CD4-positive, alpha-beta T cell treated with Interleukin-4 for 1 hour (primary cell): Measurements from ENCODE around the gene MAN1C1.

Source experiments
- DNase-seq, 2 donors: peaks; one replicate each; pipeline ENCODE4 v3.0.0-alpha.2; 2020 to 2022

The MAN1C1 gene

DNA sequence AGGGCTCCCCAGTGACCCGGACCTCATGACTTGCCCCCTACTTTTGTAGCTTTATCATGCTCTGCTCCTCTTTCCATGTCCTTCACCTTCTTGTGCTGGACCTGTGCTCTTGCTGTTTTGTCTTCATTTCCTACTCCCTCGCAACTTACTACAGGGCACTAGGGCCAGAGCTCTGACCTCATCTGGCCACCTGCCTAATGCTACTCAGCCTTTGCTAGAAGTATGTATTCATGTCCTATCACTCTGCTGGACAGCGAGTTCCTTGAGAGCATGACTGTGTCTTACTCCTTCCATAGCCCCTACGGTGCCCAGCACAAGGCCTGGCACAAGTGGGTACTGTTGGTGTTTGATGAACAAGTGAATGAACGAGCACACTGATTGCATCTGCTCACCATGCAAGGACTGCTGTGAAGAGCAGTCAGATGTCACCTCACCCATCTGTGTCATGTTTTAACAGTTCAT lies 205.1 kb downstream of the MAN1C1 start:
- DNase-seq: no peak

DNA sequence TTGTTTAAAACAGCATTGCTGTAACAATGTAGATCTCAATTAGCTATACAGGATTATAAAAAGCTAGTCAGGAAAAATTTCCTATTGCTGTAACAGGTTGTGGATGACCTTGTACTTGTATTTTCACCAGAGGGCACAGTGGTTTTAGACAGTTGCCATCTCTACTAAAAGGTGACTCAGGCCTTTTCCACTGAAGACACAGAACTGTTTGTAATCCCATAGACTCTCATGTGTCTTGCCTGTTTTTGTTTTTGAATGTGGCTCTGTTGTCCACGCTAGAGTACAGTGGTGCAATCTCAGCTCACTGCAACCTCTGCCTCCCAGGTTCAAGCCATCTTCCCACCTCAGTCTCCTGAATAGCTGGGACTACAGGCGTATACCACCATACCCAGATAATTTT lies 209.0 kb downstream of the MAN1C1 start:
- no peak for DNase-seq

DNA sequence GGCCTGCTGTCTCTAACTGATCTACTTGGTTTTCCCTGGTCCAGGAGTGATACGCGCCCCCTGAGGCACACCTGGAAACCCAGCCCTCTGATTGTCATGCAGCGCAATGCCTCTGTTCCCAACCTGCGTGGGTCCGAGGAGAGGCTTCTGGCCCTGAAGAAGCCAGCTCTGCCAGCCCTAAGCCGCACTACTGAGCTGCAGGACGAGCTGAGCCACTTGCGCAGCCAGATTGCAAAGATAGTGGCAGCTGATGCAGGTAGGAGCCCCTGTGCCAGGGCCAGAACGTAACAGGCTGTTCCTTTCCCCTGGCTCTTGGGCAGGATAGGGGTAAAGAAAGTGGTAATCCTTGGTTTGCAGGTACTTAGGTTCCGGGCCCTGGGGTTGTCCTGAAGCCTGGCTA lies 210.0 kb downstream of the MAN1C1 start:
- DNase-seq: no peak

DNA sequence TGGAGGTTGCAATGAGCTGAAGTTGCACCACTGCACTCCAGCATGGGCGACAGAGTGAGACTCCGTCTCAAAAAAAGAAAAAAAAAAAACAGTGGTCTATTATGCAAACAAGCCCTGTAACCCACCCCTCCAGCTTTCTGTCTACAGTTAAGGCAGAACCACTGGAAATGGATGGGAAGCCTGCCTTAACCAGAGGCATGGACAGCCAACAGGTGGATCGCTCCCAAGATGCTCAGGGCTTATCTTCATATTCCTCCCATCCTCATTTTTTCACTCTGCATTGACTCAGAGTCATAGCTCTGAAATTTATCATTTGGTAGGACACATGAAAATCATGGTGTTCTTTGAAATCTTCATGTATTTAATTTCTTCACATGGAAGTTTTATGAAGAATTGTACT lies 211.9 kb downstream of the MAN1C1 start:
- no peak for DNase-seq

DNA sequence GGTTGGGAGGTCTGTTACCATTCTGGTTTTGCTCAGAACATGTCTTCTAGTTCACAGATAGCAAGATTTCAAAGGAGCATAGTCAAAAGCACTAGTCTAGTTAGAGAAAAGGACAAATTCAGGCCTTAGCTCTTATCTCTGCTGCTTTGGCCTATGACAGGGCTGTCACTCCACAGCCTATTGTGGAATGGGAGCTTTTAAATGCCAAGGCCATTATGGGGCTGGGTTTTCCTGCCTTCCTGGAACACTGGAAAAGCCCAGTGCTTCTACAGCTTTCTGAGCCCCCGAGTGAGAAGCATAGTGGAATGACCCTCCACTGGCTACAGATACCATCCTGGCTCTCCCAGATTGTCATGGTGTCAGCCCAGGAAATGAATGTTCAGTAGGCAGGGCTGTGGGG lies 212.5 kb downstream of the MAN1C1 start:
- DNase-seq: no peak

DNA sequence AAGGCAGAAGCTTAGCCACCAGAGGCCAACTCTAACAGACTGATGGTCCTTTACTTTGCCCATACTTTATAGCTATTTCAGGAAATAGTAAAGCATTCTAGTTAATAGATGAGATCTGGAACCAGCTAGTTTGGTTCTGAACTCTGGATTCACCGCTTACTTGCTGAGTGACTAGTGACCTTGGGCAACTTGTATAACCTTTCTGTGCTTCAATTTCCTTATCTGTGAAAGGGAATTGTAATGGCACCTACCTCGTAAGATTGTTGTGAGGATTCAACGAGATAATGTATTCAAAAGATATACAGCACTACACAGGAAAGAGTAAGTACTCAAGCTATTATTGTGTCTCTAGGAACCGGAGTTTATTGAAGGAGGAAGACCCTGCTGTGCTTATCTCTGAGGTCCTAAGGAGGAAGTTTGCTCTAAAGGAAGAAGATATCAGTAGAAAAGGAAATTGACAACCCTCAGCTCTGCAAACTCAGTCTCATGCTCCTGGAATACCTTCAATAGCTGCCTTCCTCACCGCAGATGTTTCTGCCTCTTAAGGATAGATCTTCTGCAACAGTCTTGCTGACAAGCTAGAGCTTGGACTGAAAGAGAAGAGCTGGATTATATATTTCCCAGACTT lies 215.1 kb downstream of the MAN1C1 start:
- DNase-seq: no peak

DNA sequence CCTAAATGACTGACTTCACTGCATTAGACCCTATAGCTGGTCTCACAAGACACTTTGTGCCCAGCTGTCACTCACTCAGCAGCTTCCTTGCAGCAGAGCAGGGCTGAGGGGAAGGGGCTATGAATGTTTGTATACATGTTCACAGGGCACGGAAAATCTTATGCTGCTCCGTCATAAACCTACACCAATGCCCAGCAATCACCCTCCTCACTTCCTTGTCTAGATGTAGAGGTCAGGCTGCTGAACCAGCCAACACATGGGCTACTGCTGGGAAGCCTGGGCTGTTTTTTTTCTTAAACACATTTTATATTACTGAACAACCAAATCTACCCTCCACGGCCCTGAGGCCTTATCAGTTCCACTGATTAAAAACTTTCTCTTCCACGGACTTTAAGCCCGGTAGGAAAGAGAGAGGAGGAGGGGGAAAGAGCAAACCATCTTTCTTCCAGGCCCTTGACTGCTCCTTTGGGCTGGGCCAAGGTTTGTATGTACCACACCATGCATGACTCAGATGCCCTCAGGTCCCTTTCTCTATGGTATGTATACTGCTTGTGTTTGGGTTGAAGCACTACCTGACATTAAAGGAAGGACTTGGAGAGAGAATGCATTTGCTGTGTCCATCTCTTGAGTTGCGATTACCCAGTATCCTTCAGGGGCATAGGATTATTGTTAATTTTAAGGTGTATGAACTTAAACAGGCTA lies 215.9 kb downstream of the MAN1C1 start:
- no peak for DNase-seq

DNA sequence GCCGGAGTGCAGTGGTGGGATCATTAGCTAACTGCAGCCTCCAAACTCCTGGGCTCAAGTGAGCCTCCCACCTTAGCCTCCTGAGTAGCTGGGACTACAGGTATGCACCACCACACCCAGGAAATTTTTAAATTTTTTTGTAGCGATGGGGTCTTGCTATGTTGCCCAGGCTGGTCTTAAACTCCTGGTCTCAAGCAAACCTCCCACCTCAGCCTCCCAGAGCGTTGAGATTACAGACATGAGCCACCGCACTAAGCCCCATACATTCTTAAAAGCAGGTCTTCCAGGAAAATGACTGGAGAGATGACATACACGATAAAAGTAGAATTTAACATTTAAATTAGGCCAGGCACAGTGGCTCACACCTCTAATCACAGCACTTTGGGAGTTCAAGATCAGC lies 216.6 kb downstream of the MAN1C1 start:
- DNase-seq: no peak
